Frontal cortex (tissue), 4 donors: ENCODE results near the gene SDF2L1. TPM values are rescaled to one million over a fixed set of nuclear protein-coding genes. Genes with fewer than 3 reads are reported as not detected.
A peak's percentile ranks its signal among the peaks of the same experiment; 100 is the strongest.
"Not testable (repeated sequence)": the region's sequence is repeated elsewhere in the genome, so short reads cannot be mapped to it uniquely, and the experiment has no call there.

Experiments
- DNase-seq, 2 donors: peaks; one replicate each; pipeline ENCODE4 v3.0.0; 2012; ENCODE audit warnings: low spot score in 2 of 2
- FAIRE-seq: peaks from 2 replicates; lab custom pipeline; 2012; peaks lifted over from hg19 to GRCh38; lab: Jason Lieb, UNC
- total RNA-seq: library from RNA; depleted of rRNA; stranded (reverse); fragments of >200 nt; gene quantifications from one replicate; pipeline ENCODE4 v1.2.3, GENCODE V29; 2014
- donor health status: control.
- donor health status: control.
- donor health status: control.

SDF2L1 gene
- total RNA-seq, 1 donor from 2014 or later: 2.9 TPM

DNA sequence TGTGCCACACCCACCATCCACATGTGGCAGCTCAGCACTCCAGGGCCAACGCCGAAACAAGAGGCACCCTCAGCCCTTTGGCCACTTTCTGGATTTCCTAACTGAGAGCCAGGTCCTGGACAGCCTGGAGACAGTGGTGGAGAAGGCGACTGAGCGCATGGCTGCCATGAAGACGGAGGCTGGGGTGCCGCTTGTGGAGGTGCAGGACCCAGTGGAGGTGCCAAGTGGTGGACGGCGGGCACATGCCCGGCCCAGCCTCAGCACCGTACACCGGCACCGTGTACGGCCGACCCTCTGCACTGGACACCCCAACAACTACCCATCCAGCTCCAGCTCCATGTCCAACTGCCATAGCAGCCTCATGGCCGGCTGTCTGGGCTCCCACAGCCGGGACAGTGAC is 8.0 kb upstream of the SDF2L1 start:
- FAIRE-seq (no peak), DNase-seq (peak in 1 of 2 donors; percentile 10)

DNA sequence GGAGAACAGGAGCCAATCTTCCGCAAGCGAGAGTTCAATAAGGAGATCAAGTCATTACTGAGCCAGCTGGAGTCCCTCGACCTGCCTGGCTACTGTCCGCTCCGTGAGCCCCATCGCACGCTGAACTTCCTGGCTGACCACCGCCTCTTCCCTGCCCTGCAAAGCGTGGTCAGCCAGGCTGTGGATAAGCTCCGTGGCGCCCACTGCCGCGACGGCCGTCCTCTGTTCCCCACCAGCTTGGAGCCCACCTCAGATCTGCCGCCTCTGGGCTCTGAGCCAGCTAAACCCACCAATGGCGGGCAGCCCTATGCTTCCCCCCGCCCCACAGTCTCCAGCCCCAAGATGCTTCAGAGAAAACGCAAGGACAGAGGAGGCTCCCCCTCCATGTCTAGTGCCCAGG is 7.3 kb upstream of the SDF2L1 start:
- DNase-seq (no peak), FAIRE-seq (no peak)

DNA sequence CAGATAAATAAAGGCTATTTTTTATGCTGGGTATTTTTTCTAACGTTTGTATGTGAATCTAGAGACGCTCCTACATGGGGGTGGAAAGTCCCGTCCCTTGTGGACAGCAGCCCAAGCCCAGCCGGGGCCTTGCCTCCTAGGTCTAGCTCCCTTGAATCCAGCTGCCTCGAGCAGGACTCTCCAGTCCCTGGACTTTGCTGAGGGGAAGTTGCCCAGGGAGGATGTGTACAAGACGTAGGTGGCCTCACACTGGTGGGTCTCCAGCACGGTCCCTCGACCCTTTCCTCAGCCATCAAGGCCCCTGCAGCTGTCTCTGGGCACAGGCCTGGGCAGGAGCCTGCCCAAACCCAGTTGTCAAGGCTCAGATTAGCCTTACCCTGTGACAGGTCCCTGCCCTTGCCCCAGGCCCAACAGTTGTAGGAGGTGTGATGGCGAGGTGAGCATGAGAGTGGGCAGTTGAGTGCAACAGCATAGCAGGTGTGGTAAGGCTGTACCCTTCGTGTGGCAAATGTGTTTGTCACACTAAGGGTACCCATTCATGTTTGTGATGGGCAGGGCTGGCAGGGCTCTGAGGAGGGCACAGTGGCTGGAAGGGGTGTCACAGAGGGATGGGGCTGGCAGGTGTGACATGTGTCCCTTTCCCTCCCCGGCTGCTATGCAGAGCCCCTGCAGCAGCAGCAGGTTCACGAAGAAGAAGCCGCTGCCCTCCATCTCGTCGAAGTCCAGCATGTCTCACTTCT is 6.2 kb upstream of the SDF2L1 start:
- peak in 1 of 2 donors; percentile 11 for DNase-seq
- no peak for FAIRE-seq

DNA sequence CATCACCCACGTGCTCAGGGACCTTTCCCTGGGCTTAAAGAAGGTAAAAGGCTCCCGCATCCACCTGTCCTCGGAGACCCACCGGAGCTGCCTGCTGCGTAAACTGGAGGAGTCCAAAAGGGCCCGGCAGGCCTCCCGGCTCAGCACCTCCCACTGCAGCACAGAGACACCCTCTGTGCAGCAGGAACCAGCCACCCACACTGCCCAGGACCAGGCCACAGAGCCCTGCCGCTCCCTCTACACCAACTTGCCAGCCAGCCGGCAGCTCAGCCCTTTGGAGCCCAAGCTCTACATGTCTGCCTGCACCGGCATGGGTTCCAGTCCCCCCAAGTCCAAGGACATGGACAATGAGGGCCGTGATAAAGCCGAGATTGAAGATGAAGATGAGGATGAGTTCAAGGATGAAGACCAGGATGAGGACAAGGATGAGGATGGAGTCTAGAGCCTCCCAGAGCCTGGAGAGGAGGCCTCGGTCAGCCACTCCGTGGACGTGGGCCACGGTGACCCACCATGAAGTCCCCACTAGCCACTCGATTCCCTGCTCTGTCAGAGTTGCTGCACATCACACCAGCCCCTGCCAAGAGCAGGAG is 5.4 kb upstream of the SDF2L1 start:
- no peak for FAIRE-seq
- DNase-seq: no peak

DNA sequence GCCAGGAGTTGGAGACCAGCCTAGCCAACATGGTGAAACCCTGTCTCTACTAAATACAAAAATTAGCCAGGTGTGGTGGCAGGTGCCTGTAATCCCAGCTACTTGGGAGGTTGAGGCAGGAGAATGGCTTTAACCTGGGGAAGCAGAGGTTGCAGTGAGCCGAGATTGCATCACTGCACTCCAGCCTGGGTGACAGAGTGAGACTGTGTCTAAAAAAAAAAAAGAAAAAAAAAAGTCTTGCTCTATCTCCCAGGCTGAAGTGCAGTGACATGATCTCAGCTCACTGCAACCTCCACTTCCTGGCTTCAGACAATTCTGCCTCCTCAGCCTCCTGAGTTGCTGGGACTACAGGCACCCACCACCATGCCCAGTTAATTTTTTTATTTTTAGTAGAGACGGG is 4.7 kb upstream of the SDF2L1 start:
- FAIRE-seq, DNase-seq: not testable (repeated sequence)

DNA sequence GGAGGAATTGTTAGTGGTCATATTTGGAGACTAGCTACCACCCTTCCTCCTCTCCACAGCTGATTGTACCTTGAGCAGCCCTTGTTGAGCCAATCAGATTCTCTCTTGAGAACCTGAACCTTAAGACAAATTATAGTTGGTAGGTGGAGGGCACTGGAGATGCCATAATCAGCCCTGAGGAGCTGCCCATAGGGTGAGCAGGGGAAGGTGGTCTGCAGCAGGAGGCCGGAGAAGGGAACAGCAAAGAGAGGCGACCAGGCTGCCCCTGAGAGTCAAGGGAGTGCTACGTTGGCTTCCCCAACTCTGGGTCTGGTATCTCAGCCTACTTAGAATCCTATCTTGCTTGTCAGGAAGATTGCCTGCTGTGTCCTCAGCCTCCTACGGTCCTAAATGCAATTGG is 2.7 kb upstream of the SDF2L1 start:
- FAIRE-seq: no peak
- DNase-seq: no peak

DNA sequence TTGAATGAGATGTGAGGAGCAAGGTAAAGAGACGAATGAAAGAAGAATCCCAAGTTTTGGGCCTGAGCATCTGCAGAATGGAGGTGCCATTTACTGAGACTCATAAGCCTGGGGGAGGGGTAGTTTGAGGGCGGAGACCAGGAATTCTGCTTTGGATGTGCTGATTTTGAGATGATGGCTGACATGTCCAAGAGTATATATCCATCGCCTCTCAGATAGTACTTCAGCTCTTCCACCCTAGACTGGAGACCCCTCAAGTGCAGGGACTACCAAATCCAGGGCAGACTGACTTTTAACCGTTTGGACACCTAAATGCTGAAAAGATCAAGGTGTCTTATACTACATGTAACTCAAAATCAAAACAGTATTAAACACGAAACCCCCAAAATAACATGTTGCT is 1.3 kb upstream of the SDF2L1 start:
- DNase-seq (no peak), FAIRE-seq (no peak)

DNA sequence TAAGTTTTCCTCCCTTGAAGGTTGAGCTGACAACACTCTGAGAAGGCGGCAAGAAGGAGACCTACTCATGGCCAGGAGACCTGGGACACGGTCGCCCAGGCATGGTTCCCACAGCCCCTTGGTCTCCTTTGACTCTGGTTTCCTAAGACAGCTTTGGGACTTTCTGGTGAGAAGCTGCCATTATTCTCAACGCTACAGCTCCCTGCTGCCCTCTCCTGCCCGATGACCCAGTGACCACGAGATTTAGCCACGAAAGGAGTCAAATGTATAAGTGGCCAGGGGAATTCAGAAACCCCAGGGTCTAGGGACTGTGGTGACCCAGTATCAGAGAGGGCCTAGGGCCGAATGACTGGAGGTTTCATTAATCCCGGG is 699 bp upstream of the SDF2L1 start:
- FAIRE-seq (no peak), DNase-seq (no peak)

DNA sequence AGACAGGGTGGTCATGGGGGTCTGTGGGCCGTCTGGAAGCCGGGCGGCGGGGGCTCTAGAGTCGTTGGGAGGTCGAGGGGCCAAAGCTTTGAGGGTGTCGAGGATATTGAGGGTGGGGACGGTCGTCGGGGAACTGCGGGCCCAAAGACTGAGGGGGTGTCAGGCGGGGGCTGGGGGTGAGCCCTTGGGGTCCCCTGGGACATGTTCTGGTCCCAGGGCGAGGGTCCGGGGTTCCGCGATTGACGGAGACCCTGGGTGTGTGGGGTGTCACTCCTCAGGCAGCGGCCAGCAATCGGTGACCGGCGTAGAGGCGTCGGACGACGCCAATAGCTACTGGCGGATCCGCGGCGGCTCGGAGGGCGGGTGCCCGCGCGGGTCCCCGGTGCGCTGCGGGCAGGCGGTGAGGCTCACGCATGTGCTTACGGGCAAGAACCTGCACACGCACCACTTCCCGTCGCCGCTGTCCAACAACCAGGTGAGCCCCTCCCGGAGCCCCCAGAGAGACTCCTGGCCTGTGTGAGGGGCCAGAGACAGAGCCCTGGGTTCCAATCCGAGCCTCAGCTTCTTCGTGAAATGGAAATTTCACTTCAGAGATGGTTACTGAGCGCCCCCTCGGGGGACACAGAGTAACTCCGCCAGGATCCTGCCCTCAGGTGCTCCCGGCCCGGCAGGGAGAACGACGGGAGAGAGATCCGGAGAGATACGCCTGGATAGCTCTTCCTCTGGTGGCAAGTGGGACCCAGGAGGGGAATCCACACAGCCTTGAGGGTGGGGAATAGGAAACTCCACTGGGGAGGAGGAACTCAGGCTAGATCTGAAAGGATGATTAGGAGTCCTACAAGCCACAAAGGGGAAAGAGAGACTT is 714 bp downstream of the SDF2L1 start:
- DNase-seq: no peak
- FAIRE-seq: no peak

DNA sequence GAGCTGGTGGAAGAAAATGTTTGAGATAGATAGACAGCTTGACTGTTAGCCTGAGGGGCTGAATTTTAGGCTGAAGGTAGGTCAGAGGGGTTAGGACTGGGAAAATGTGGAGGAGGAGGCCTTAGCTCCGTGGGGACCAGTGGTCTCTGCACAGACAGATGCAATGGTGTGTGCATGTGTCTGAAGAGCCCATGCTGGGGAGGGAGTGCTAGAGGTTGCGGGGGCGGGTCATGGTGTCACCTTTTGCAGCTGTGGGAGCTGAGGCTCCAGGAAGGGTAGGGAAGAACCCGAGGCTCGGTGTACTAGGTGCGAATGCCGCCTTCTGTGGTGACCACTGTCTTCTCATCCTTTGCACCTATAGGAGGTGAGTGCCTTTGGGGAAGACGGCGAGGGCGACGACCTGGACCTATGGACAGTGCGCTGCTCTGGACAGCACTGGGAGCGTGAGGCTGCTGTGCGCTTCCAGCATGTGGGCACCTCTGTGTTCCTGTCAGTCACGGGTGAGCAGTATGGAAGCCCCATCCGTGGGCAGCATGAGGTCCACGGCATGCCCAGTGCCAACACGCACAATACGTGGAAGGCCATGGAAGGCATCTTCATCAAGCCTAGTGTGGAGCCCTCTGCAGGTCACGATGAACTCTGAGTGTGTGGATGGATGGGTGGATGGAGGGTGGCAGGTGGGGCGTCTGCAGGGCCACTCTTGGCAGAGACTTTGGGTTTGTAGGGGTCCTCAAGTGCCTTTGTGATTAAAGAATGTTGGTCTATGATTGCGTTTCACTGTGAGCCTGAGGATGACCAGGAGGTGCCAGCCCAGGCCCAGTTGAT is 1.6 kb downstream of the SDF2L1 start:
- FAIRE-seq: no peak

DNA sequence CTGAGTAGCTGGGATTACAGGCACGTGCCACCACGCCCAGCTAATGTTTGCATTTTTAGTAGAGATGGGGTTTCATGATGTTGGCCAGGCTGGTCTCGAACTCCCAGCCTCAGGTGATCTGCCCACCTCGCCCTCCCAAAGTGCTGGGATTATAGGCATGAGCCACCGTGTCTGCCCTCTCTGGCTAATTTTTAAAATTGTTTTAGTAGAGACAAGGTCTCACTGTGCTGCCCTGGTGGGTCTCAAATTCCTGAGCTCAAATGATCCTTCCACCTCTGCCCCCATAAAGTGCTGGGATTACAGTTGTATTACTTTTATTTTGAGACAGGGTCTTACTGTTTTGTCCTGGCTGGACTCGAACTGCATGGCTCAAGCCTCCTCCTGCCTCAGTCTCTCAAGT is 3.4 kb downstream of the SDF2L1 start:
- DNase-seq, FAIRE-seq: not testable (repeated sequence)

More for the DNA sequence above, 1.6 kb downstream of the SDF2L1 start:
- no peak for DNase-seq

DNA sequence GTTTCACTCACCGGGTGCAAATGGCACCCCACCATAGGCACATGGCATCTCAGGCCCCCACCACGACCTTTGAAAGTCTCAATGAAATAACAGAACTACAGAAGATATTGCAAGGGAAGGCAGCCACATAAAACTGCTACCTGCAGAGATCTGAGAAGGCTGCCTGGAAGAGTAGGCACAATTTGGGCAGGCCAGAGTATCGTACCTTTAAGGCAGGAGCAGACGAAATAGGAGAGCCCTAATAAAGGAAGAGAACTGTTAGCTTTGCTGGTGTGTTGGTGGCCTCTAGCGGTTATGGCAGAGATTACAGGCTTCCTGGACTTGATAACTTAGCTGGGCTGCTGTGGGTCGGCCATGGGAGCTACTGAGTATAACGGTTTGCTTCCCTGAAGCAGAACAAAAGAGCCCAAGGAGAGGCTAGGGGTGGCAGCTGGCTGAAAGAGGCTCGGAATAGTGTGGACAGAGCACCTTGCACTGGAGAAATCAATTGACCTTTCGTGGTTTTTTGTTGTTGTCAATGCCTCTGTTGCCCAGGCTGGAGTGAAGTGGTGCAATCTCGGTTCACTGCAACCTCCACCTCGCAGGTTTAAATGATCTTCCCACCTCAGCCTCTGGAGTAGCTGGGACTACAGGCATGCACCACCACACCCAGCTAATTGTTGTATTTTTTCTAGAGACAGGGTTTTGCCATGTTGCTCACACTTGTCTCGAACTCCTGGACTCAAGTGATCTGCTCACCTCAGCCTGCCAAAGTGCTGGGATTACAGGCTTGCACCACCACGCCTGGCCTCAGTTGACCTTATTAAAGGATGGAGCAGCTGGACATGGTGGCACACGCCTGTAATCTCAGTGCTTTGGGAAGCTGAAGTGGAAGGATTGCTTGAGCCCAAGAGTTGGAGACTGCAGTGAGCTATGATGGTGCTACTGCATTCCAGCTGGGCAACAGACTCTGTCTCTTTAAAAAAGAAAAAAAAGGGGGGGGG is 4.8 kb downstream of the SDF2L1 start:
- FAIRE-seq (no peak), DNase-seq (peak; percentile 73 to 77)

DNA sequence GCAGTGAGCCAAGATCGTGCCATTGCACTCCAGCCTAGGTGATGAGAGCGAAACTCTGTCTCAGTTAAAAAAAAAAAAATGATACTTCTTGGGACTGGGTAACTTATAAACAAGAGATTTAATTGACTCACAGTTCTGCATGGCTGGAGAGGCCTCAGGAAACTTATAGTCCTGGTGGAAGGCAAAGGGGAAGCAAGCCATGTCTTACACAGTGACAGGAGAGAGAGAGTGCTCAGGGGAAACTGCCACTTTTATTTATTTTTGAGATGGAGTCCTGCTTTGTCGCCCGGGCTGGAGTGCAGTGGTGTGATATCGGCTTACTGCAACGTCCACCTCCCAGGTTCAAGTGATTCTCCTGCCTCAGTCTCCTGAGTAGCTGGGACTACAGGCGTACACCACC is 8.2 kb downstream of the SDF2L1 start:
- FAIRE-seq (no peak), DNase-seq (no peak)

DNA sequence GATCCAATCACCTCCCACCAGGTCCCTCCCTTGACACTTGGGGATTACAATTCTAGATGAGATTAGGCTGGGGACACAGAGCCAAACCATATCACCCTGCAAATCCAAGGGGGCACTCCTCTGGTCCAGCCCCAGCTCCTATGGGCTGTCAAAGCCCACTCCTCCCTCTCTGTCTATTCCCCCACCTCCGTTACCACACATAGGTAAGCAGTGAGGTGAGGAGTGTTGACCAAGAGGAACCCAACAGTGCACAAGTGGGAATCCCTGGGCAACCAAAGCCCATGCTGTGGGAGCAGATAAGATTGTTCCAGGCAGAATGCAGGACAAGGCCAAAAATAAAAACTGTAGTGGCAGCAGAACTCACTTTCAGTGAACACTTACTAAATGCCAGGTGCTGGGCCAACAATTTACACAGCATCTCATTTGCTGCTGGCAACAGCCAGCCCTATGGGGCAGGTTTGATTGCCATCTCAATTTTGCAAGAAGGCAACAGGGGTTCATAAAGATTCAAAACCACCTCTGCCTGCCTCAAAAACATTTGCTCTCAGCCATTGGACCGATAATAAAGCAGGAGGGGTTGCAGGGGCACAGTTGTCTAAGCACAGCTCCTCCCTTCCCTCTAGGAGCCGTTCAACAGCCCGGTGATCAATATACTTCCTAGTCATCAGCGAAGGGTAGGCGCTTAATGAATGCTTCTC is 8.9 kb downstream of the SDF2L1 start:
- FAIRE-seq: no peak
- no peak for DNase-seq

DNA sequence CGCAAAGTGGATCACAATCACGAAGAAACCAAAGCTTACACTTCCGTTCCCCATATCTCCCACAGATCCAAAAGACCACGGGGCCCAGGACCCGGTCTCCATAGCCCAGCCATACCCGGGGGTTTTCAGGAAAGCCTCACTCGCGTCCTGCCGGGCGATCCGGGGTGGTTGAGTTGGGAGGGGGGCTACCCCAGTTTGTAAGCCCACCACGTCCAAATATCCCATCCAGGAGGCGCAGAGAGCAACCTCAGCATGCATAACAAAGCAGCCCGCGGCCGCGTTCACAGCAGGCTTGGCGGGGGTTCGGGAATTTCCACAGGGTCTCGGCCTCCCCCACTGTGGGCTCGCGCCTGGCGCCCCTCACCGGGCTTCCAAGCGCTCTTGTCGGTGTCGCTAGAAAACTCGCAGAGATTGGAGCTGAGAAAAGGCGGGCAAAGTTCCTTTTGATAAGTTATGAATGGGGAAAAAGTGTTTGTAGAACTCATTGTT is 9.5 kb downstream of the SDF2L1 start:
- FAIRE-seq: no peak

DNA sequence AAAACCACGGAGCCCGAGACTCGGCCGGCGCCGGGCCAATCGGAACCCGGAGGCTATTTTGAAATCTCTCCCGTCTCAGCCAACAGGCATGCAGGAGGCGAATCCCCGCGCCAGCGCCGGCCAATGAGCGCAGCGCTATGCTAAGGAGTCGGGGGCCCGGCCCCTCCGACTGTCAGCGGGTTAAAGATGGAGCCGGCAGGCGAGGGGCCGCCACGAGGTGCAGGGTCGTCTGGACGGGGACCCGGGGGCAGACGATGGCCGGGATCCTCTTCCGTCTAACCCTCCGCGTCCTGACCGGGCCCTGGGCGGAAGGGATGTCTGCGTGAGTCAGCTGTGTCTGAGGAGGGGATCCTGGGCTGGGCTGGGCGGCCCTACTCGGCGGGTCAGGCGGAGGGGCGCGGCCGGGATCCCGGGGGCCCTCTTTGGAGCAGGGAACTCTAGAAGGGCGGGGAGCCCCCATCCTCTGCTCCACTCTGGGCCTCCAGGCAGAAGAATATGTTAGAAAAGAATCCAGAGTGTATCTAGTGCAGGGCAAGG is 10.0 kb downstream of the SDF2L1 start:
- FAIRE-seq (no peak), DNase-seq (peak; percentile 76 to 89)

More for the DNA sequence above, 9.5 kb downstream of the SDF2L1 start:
- no peak for DNase-seq

DNA sequence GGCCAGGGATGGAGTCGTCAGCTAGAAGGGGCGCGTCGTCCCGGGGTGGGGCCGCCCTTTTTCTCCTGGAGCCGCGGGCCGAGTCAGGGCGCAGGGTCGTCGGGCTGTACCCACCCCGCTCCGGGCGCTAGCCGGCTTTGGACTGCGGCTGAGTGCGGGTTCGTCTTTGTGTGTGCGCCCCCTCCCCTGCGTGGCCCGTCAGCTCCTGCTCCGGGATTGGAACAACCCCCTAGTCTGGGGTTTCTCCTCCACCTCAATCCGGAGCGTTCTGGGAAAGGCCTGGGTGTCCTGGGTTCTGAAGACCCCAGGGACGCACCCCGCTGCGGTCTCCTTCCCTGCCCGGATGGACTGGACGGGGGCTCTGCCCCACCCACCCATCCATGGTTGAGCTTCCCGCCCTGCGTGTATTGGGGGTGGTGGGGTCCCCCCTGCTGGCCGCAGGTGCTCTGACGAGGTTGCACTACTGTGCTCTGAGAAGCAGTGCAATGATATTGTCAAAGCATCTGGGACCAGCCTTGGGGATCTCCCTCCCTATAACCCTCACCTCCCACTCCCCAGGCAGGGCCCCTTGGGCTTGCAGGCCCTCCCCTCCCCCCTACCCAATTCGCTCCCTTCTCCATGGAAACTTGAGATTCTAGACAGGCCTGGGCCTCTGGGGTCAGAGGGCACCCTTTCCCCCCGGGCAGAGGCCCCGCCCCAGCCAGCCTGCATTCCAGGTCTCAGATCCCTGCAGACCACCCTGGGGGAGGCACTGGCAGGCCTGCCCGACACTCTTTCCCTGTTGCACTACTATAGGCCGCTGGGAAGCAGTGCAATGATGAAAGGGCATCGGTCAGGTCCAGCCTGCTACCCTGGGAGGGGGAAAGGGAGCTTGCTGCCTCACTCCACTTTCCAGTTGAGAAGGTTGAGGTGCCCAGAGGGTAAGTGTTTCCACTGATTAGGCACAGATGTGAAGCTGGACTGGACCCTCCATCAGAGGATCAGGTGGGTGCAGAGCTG is 10.7 kb downstream of the SDF2L1 start:
- FAIRE-seq (no peak), DNase-seq (no peak)
